H4 (cell line): ENCODE results near the gene CYP4F8. TPM values are rescaled to one million over a fixed set of nuclear protein-coding genes. Genes with fewer than 3 reads are reported as not detected.
"Not testable (repeated sequence)": the region's sequence is repeated elsewhere in the genome, so short reads cannot be mapped to it uniquely, and the experiment has no call there.

Source experiments
- DNase-seq: peaks from one replicate; pipeline ENCODE4 v3.0.0-alpha.2; 2015; ENCODE audit warnings: low spot score
- total RNA-seq: library from RNA; depleted of rRNA; stranded (reverse); fragments of >200 nt; shearing (Covaris generic); gene quantifications from 2 replicates; pipeline ENCODE4 v1.2.3, GENCODE V29; 2014

The CYP4F8 gene
- total RNA-seq, 1 experiment from 2014 or later, result not detected

GRCh38 chr19:15644066-15644741, 29.2 kb downstream of the CYP4F8 start:
- no peak for DNase-seq

- no peak for DNase-seq
Measured at GRCh38 chr19:15644816-15645215, 29.8 kb downstream of the CYP4F8 start.

GRCh38 chr19:15649526-15649925, 34.5 kb downstream of the CYP4F8 start:
- DNase-seq, result no peak

GRCh38 chr19:15650123-15650522, 35.1 kb downstream of the CYP4F8 start:
- DNase-seq, result not testable (repeated sequence)

- no peak for DNase-seq
Measured at GRCh38 chr19:15651791-15652190, 36.8 kb downstream of the CYP4F8 start.

- no peak for DNase-seq
Measured at GRCh38 chr19:15652559-15653278, 37.7 kb downstream of the CYP4F8 start.

- DNase-seq, result no peak
Measured at GRCh38 chr19:15656467-15656866, 41.4 kb downstream of the CYP4F8 start.

- no peak for DNase-seq
Measured at GRCh38 chr19:15663247-15663646, 48.2 kb downstream of the CYP4F8 start.

GRCh38 chr19:15666186-15666585, 51.2 kb downstream of the CYP4F8 start:
- DNase-seq, result no peak

GRCh38 chr19:15666883-15667282, 51.9 kb downstream of the CYP4F8 start:
- DNase-seq, result no peak

- no peak for DNase-seq
Measured at GRCh38 chr19:15669440-15669839, 54.4 kb downstream of the CYP4F8 start.

GRCh38 chr19:15669891-15670290, 54.9 kb downstream of the CYP4F8 start:
- DNase-seq, result no peak

GRCh38 chr19:15671237-15671821, 56.3 kb downstream of the CYP4F8 start:
- no peak for DNase-seq

GRCh38 chr19:15671891-15672579, 57.0 kb downstream of the CYP4F8 start:
- DNase-seq, result no peak

- DNase-seq, result peak; percentile 81
Measured at GRCh38 chr19:15672580-15673175, 57.7 kb downstream of the CYP4F8 start, which contains the start of gene CYP4F12. Gene CYP4F12, plus strand, starts transcription at chr19:15673087. Its CDS starts 443 bp downstream, at chr19:15673530.

GRCh38 chr19:15673176-15673654, 58.2 kb downstream of the CYP4F8 start:
- no peak for DNase-seq

- no peak for DNase-seq
Measured at GRCh38 chr19:15675560-15675959, 60.5 kb downstream of the CYP4F8 start.

GRCh38 chr19:15679089-15679488, 64.1 kb downstream of the CYP4F8 start:
- no peak for DNase-seq

GRCh38 chr19:15679865-15680264, 64.8 kb downstream of the CYP4F8 start:
- DNase-seq, result not testable (repeated sequence)
